ENCODE measurements around the gene LARGE1.

Gene LARGE1

DNA sequence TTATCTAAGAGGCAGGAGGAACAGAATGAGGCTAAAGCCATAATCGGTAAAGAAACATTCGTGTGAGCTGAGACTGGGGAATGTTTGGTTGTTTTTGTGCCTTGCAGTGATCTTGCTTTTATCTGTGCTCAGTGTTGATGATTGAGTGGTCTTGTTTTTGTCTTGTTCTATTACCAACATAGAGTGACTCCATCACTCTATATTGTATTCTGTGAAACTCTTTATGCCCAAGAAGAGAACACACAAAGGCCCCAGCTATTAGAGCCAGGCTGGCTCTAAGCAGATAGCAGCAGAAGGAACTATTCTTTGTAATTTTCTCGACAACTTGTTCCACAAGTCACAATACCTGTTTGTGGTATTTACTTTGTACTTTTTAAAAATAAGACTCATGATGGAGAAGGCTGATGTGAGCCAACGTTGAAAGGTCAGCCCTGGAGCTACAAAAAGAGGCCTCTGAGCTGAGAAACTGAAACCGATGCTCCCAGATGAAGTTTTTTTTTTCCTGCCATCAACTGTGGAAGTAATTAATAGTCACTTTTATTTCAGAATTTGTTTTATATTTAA lies 68.4 kb downstream of the LARGE1 start:
- DNase-seq: no peak

- DNase-seq: no peak
These were observed 69.0 kb downstream of the LARGE1 start for GRCh38 chr22:33851240-33851639.

GRCh38 chr22:33850724-33851123 lies 69.6 kb downstream of the LARGE1 start:
- DNase-seq: no peak

DNA sequence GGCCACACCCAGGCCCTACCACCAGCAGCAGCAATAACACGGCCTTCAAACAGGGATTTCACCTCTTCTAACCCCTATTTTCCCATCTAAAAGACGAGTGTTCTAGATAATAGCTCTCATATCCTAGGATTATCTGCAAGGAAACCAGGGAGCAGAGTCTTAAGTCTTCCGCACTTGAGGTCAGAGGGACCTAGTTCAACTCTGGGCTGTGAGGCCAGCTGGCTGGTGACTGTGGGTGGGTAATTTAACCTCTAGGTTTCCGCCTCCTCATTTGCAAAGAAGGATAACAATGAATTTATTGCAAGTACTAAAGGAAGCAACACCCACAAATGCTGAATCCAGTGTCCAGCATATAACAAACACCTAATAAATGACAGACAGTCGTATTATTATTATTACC lies 70.1 kb downstream of the LARGE1 start:
- DNase-seq: no peak

GRCh38 chr22:33848251-33848650 lies 72.0 kb downstream of the LARGE1 start:
- DNase-seq: no peak

- DNase-seq: no peak
These were observed 76.0 kb downstream of the LARGE1 start for GRCh38 chr22:33844273-33844672.

GRCh38 chr22:33842421-33843094 lies 77.7 kb downstream of the LARGE1 start:
- no peak for DNase-seq

- DNase-seq: no peak
These were observed 78.3 kb downstream of the LARGE1 start for GRCh38 chr22:33842006-33842354.

DNA sequence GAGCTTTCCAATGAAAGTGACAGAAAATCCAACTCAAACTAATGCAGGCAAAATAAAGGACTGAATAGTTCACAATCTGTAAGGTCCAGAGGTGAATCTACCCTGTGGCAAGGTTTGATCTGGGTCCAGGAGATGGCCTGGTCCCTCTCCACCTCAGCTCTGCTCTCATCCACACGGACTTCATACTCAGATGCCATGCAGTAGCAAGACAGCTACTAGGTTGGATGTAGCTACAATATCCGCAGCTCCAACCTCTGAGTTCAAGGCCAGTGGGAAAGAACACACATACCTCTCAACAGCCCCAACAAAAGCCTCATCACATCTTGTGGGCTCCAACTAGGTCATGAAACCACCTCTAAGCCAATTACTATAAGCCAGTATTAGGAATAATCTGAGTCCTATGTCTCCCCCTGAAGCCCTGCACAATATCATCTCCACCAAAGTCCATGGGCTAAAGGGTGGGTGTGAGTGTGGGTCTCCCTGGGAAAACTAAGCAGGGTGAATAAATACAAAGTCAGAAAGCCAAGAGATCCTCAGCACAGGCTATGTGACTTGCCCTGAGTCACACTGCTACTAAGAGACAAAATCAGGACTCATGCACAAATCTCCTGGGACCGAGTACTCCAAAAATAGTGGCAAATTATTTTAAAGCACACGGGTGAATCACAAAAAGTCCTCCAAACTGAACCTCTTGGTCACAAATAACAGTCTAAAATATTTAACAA lies 78.8 kb downstream of the LARGE1 start:
- no peak for DNase-seq

GRCh38 chr22:33838644-33839043 lies 81.6 kb downstream of the LARGE1 start:
- no peak for DNase-seq

GRCh38 chr22:33837826-33838225 lies 82.5 kb downstream of the LARGE1 start:
- no peak for DNase-seq

DNA sequence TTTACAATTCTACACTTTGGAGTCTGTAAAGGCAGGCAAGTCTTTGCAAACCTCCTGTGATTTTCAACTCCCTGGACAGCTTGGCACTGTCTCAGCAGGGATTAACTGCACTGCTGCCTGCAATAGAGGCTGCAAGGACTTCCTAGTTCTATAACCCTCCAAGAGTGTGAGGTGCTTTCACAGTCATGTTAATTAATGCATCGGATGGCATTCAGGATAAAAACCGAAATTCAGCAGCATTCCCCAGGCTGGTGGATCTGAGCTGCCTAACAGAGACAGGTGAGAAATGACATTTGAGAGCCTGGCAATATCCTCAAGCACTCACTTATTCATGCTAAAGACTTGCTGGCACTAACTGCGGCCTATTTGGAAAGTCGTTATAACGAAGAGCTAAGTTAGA lies 85.0 kb downstream of the LARGE1 start:
- no peak for DNase-seq

DNA sequence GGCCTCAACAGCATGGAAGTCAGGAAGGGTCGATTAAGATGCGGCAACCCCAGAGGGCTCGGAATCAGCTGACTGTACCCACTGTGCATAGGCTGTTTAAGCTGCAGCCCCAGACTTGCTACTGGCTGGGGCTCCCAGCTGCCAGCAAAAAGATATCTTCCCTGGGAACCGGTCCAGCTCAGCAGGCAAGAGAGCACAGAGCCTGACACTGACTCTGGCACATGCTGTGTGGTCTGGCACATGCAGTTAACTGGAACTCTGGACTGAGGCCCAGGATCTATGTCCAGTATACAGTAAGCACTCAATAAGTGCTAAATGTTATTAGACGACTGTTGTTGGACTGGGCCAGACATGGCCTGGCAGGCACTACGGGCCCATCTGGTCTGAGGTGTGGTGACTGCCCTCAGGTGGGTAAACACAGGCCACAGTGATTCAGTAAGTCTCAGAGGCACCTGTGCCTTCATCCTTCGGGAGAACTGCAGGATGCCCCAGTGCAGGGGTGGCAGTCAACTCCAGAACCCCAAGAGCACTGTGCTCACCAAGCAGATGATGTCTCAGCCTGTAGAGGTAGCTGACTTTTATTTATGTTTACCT lies 87.6 kb downstream of the LARGE1 start:
- peak; percentile 30 for DNase-seq

DNA sequence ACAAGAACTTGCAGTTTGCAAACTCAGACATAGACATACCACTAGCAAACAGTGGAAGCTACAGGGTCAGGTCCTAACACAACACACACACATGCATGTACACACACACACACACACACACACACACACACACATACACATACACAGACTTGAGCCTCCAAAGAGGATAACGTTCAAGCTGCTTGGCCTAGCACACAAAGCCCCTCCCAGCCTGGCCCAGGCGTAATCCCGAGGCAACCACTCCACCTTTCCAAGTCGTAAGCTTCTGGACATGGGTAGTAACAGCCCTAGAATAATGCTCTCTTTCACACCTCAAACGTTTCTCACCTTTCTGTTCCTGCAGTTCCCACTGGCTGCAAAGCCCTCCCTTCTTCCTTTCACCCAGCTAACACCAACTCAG lies 88.6 kb downstream of the LARGE1 start:
- DNase-seq: no peak

- DNase-seq: no peak
These were observed 89.1 kb downstream of the LARGE1 start for GRCh38 chr22:33831207-33831606.

GRCh38 chr22:33829546-33830280 lies 90.6 kb downstream of the LARGE1 start:
- DNase-seq: no peak

- no peak for DNase-seq
These were observed 92.0 kb downstream of the LARGE1 start for GRCh38 chr22:33828302-33828701.

GRCh38 chr22:33825761-33826160 lies 94.5 kb downstream of the LARGE1 start:
- no peak for DNase-seq

GRCh38 chr22:33823552-33823951 lies 96.7 kb downstream of the LARGE1 start:
- DNase-seq: no peak

GRCh38 chr22:33821290-33821689 lies 99.0 kb downstream of the LARGE1 start:
- no peak for DNase-seq

GRCh38 chr22:33819743-33820142 lies 100.5 kb downstream of the LARGE1 start:
- no peak for DNase-seq

GRCh38 chr22:33817512-33818127 lies 102.7 kb downstream of the LARGE1 start:
- DNase-seq: no peak
